Upper lobe of left lung (tissue), 6 donors: ENCODE data around the gene TOR1B. TPM values are rescaled to one million over a fixed set of nuclear protein-coding genes. Genes with fewer than 3 reads are reported as not detected.
A peak's percentile ranks its signal among the peaks of the same experiment; 100 is the strongest.

Source experiments
- ATAC-seq, 2 donors: fragments of 200-7000 bp; cut with Tn5 transposase; one replicate each; pipeline ENCODE4 v1.9.1; 2022; ENCODE audit warnings: mild to moderate bottlenecking in 2 of 2, moderate library complexity in 2 of 2; ENCODE audit not compliant: low FRiP score in 2 of 2
- DNase-seq, 2 donors: peaks; one replicate each; pipeline ENCODE4 v3.0.0-alpha.2; 2019 to 2020
- H3K27ac ChIP-seq, 4 donors: fragments of 200-600 bp; sonication (generic); one replicate each; pipeline ENCODE4 v1.5.1; 2016 to 2019
- H3K27me3 ChIP-seq, 4 donors: fragments of 200-600 bp; sonication (generic); one replicate each; pipeline ENCODE4 v1.5.1; 2017 to 2019
- H3K36me3 ChIP-seq, 4 donors: fragments of 200-600 bp; sonication (generic); one replicate each; pipeline ENCODE4 v1.5.1; 2016 to 2019
- H3K4me1 ChIP-seq, 4 donors: fragments of 200-600 bp; sonication (generic); one replicate each; pipeline ENCODE4 v1.5.1; 2018 to 2019
- H3K4me3 ChIP-seq, 4 donors: fragments of 200-600 bp; sonication (generic); one replicate each; pipeline ENCODE4 v1.5.1; 2017 to 2019; ENCODE audit warnings: mild to moderate bottlenecking in 2 of 4, moderate library complexity in 1 of 4
- H3K9me3 ChIP-seq, 4 donors: fragments of 200-600 bp; sonication (generic); one replicate each; pipeline ENCODE4 v1.5.1; 2018 to 2019
- CTCF ChIP-seq, 6 experiments: fragments of 450-650 bp in 4 of 6; fragments of 200-600 bp in 2 of 6; sonication (generic) in 2 of 6; IDR thresholded peaks; one replicate each; pipeline ENCODE4 v1.5.1; 2016 to 2019; ENCODE audit warnings: antibody characterized with exemption in 6 of 6
- EP300 ChIP-seq, 4 donors: sonication (generic); formaldehyde crosslinking; IDR thresholded peaks; one replicate each; pipeline ENCODE4 v1.5.1; 2017; ENCODE audit warnings: antibody characterized with exemption in 4 of 4, control low read depth in 2 of 4
- POLR2A ChIP-seq, 4 donors: fragments of 450-650 bp; IDR thresholded peaks; one replicate each; pipeline ENCODE4 v1.5.1; 2016 to 2017; ENCODE audit warnings: antibody characterized with exemption in 4 of 4, mild to moderate bottlenecking in 2 of 4
- POLR2AphosphoS5 ChIP-seq, 2 donors: sonication (generic); formaldehyde crosslinking; IDR thresholded peaks; one replicate each; pipeline ENCODE4 v1.5.1; 2017; ENCODE audit warnings: antibody characterized with exemption in 2 of 2
- WGBS, 2 donors: methylation state at CpG; one replicate each; pipeline ENCODE4 v1.1.5; 2017 to 2018; 5-methylcytosine and 5-hydroxymethylcytosine counted together
- total RNA-seq, 6 donors: library from RNA; depleted of rRNA in 4 of 6; stranded (reverse); fragments of >200 nt in 4 of 6; gene quantifications; one replicate each; pipeline versions ENCODE4 v1.1.0 to v1.2.1, GENCODE V29; 2016 to 2021
- donor health status: DM: no; HTN: no; CAD: no; lungs with moderate emphysema.
- donor health status: DM: no; HTN: yes; CAD: no; lungs with severe emphysema.

TOR1B gene
- total RNA-seq, 6 donors from 2014 or later = 13.0 to 37.4 (median 25.0) TPM

- DNase-seq (peak in 1 of 2 donors; percentile 40), ATAC-seq (peak in 1 of 2 donors; percentile 43)
- no peaks in the 10 kb centered on the region for H3K27me3 ChIP-seq
- H3K36me3 ChIP-seq = peaks cover 13 to 97% (median 73%) of the 10 kb centered on the region in 4 donors
- no peaks in the 10 kb centered on the region for H3K9me3 ChIP-seq
- H3K4me1 ChIP-seq = no peaks in the 10 kb centered on the region
- 75 to 93% methylated on average over 14 of the region's 14 CpGs for WGBS, 2 donors
- TF ChIP-seq POLR2AphosphoS5 (IDR thresholded peaks at IDR 0.05) = no peak
- TF ChIP-seq EP300 (IDR thresholded peaks at IDR 0.05) = no peak
- TF ChIP-seq CTCF (IDR thresholded peaks at IDR 0.05) = no peak
- no peak for TF ChIP-seq POLR2A (IDR thresholded peaks at IDR 0.05)
- H3K4me3 ChIP-seq = no peak overlapping the region
- H3K27ac ChIP-seq = peak overlapping the region in 2 of 4 donors; percentile 26 to 35
Observed at GRCh38 chr9:129816501-129817435, 13.8 kb downstream of the TOR1B start.

GRCh38 chr9:129822898-129823541 is 20.0 kb downstream of the TOR1B start:
- peak; percentile 53 to 82 for DNase-seq
- no peaks in the 10 kb centered on the region for H3K27me3 ChIP-seq
- peaks cover 8 to 59% (median 37%) of the 10 kb centered on the region in 4 donors for H3K36me3 ChIP-seq
- H3K9me3 ChIP-seq = no peaks in the 10 kb centered on the region
- TF ChIP-seq CTCF (IDR thresholded peaks at IDR 0.05) (no peak), POLR2A (IDR thresholded peaks at IDR 0.05) (no peak), EP300 (IDR thresholded peaks at IDR 0.05) (no peak), POLR2AphosphoS5 (IDR thresholded peaks at IDR 0.05) (no peak)
- ATAC-seq = peak; percentile 27 to 57
- peak overlapping the region; percentile 76 to 94 (median 86) for H3K27ac ChIP-seq
- H3K4me3 ChIP-seq = peak overlapping the region; percentile 61 to 99 (median 84)
- H3K4me1 ChIP-seq = peaks cover 7 to 13% (median 10%) of the 10 kb centered on the region in 4 donors
- 11 to 53% methylated on average over 5 to 23 of the region's 26 CpGs for WGBS, 2 donors

- Histone ChIP-seq H3K27ac (peak overlapping the region; percentile 76 to 94 (median 86)), H3K9me3 (no peaks in the 10 kb centered on the region), H3K4me1 (peaks cover 7 to 13% (median 10%) of the 10 kb centered on the region in 4 donors), H3K4me3 (peak overlapping the region; percentile 61 to 99 (median 84)), H3K36me3 (peaks cover 6 to 59% (median 37%) of the 10 kb centered on the region in 4 donors), H3K27me3 (no peaks in the 10 kb centered on the region)
- WGBS, 2 donors = 4% methylated on average over 12 of the region's 15 CpGs; no CpG with 5 or more reads in 1 of the 2 donors
- TF ChIP-seq POLR2A (IDR thresholded peaks at IDR 0.05) (no peak), EP300 (IDR thresholded peaks at IDR 0.05) (no peak), CTCF (IDR thresholded peaks at IDR 0.05) (no peak), POLR2AphosphoS5 (IDR thresholded peaks at IDR 0.05) (no peak)
- no peak for DNase-seq
- ATAC-seq = peak; percentile 22 to 64
Observed at GRCh38 chr9:129823542-129823934, 20.6 kb downstream of the TOR1B start.

GRCh38 chr9:129823935-129824601 is 21.1 kb downstream of the TOR1B start, which contains the start of gene TOR1A:
TOR1A (minus strand) TSS chr9:129824136; CDS start chr9:129824085, 51 bp downstream.
- DNase-seq (peak; percentile 95 to 98), ATAC-seq (peak; percentile 97 to 98)
- Histone ChIP-seq H3K9me3 (no peaks in the 10 kb centered on the region), H3K4me1 (peaks cover 7 to 13% (median 10%) of the 10 kb centered on the region in 4 donors), H3K36me3 (peaks cover 11 to 59% (median 39%) of the 10 kb centered on the region in 4 donors), H3K27me3 (no peaks in the 10 kb centered on the region), H3K4me3 (peak within 1 kb of the TSS; percentile 61 to 99 (median 84)), H3K27ac (peak within 1 kb of the TSS; percentile 76 to 94 (median 86))
- peak in 3 of 4 donors; percentile 41 to 80 (median 69) for TF ChIP-seq POLR2A (IDR thresholded peaks at IDR 0.05)
- no peak for TF ChIP-seq EP300 (IDR thresholded peaks at IDR 0.05)
- peak in 2 of 6 experiments; percentile 8 to 24 for TF ChIP-seq CTCF (IDR thresholded peaks at IDR 0.05)
- peak; percentile 88 to 92 for TF ChIP-seq POLR2AphosphoS5 (IDR thresholded peaks at IDR 0.05)
- 7 to 13% methylated on average over 12 to 35 of the region's 47 CpGs for WGBS, 2 donors
